OCI-LY1 (cell line): ENCODE data around the gene NPAS1.

Source experiments
- EZH2 ChIP-seq: fragments of 200-600 bp; sonication (generic), shearing (Covaris generic); IDR thresholded peaks from 2 replicates; pipeline ENCODE4 v1.8.0; 2017; ENCODE audit warnings: borderline replicate concordance, mixed run types, mild to moderate bottlenecking, antibody characterized with exemption, low read length, moderate library complexity, mixed read lengths
- TF ChIP-seq, protein P1 (sequence below): fragments of 200-600 bp; sonication (generic), shearing (Covaris generic); IDR thresholded peaks from 2 replicates; pipeline ENCODE4 v1.5.1; 2017; ENCODE audit warnings: mild to moderate bottlenecking, antibody characterized with exemption, low read length, moderate library complexity, mixed read lengths

DNA sequence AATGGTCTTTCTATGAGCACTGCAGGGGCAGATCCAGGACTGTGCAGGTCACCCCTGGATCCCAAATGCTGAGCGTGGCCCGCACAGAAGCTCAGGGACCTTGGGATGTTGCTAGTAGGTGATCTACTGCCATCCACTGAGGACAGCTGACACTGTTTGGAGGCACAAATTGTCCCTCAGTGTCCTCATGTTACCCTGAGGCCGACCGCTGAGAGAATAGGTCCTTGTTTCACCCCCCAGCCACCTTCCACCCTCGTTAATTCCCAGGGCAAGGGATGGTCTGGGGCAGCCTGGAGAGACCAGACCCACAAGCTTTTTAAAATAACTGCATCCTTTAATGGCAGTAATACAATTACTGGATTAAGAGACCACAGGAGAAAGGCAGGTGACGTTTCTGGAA, 44.2 kb downstream of the NPAS1 start:
- no peak for TF ChIP-seq EZH2
- TF ChIP-seq, protein P1, sequence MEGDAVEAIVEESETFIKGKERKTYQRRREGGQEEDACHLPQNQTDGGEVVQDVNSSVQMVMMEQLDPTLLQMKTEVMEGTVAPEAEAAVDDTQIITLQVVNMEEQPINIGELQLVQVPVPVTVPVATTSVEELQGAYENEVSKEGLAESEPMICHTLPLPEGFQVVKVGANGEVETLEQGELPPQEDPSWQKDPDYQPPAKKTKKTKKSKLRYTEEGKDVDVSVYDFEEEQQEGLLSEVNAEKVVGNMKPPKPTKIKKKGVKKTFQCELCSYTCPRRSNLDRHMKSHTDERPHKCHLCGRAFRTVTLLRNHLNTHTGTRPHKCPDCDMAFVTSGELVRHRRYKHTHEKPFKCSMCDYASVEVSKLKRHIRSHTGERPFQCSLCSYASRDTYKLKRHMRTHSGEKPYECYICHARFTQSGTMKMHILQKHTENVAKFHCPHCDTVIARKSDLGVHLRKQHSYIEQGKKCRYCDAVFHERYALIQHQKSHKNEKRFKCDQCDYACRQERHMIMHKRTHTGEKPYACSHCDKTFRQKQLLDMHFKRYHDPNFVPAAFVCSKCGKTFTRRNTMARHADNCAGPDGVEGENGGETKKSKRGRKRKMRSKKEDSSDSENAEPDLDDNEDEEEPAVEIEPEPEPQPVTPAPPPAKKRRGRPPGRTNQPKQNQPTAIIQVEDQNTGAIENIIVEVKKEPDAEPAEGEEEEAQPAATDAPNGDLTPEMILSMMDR = no peak
